AG10803 (cell line): ENCODE measurements around the gene TAAR5.

Source experiments
- DNase-seq: peaks from one replicate; pipeline ENCODE4 v3.0.0; 2010; ENCODE audit warnings: low read depth
- H3K4me3 ChIP-seq: 2 replicates; pipeline ENCODE4 v1.5.1; 2011; ENCODE audit warnings: mild to moderate bottlenecking, low read length, control low read depth
- CTCF ChIP-seq: conservative IDR thresholded peaks from 2 replicates; pipeline ENCODE4 v1.5.1; 2011; ENCODE audit warnings: mild to moderate bottlenecking, low read length, control low read depth, inconsistent platforms

Gene TAAR5

GRCh38 chr6:132598473-132598872 is 8.9 kb upstream of the TAAR5 start:
- H3K4me3 ChIP-seq: no peak overlapping the region
- TF ChIP-seq CTCF: peak; percentile 32; the same call in 1 of the 2 replicates
- no peak for DNase-seq

- DNase-seq: no peak
- no peak for TF ChIP-seq CTCF
- no peak overlapping the region for H3K4me3 ChIP-seq
Measured at GRCh38 chr6:132596201-132596600, 6.7 kb upstream of the TAAR5 start.

DNA sequence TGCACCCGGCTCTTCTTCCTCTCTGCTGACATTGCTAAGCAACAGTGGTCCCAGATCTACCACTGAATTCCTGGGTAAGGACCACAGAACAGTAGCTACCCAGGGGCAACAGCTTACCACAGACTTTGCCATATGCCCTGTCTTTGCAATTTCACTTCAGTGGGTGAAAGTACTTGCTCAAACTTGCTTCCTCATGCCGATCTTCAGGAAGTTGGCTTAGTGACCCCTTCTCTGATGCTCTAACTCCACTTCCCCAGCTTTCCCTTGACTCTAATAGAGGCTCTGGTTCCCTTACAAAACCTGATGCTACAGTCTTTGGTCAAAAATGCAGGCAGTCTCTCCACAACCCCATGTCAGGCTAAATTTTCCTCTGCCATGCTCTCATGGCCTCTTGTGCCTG is 3.3 kb upstream of the TAAR5 start:
- TF ChIP-seq CTCF: no peak
- no peak overlapping the region for H3K4me3 ChIP-seq
- no peak for DNase-seq

DNA sequence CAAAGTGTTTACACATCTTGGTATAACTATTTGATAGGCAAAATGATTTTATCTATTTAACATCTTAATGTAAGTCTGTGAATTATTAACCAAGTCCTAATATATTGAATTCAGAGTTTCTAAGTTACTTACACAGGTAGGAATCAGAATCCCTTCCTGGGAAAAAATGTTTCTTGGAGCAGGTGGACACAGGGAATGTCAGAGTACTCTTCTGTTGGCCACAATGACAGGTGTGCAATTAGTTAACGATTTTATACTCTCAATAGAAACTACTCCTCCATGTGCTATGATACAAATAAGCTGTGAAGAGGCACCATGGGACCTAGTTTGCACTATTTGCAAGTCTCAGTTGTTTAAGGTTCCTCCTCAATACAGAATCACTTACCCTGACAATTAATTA is 821 bp upstream of the TAAR5 start:
- no peak for TF ChIP-seq CTCF
- DNase-seq: no peak
- no peak overlapping the region for H3K4me3 ChIP-seq

- no peak for TF ChIP-seq CTCF
- DNase-seq: no peak
Measured at GRCh38 chr6:132587424-132587823, 2.1 kb downstream of the TAAR5 start.

GRCh38 chr6:132584698-132585097 is 4.8 kb downstream of the TAAR5 start:
- no peak overlapping the region for H3K4me3 ChIP-seq
- DNase-seq: no peak
- no peak for TF ChIP-seq CTCF

More at GRCh38 chr6:132587424-132587823, 2.1 kb downstream of the TAAR5 start:
- no peak overlapping the region for H3K4me3 ChIP-seq

GRCh38 chr6:132571774-132572173 is 17.8 kb downstream of the TAAR5 start:
- no peak overlapping the region for H3K4me3 ChIP-seq
- no peak for TF ChIP-seq CTCF
- DNase-seq: no peak
